Measurements from ENCODE around the gene TMEM35B.
"Not testable (repeated sequence)": the region's sequence is repeated elsewhere in the genome, so short reads cannot be mapped to it uniquely, and the experiment has no call there.

DNA sequence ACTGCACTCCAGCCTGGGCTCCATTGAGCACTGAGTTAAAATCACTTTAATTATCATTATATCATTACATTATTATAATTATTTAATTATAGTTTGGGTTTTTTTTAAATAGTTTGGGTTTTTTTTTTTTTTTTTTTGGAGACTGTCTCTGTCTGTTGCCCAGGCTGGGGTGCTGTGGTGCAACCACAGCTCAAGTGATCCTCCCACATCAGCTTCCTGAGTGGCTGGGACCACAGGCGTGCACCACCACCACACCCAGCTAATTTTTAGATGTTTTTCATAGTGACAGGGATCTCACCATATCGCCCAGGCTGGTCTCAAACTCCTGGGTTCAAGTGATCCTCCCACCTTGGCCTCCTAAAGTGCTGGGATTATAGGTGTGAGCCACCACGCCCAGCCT is 16.9 kb downstream of the TMEM35B start:
- not testable (repeated sequence) for TF ChIP-seq EZH2phosphoT487 (IDR thresholded peaks at IDR 0.05; ENCODE audit: borderline replicate concordance, low read length)
- TF ChIP-seq, protein P1, sequence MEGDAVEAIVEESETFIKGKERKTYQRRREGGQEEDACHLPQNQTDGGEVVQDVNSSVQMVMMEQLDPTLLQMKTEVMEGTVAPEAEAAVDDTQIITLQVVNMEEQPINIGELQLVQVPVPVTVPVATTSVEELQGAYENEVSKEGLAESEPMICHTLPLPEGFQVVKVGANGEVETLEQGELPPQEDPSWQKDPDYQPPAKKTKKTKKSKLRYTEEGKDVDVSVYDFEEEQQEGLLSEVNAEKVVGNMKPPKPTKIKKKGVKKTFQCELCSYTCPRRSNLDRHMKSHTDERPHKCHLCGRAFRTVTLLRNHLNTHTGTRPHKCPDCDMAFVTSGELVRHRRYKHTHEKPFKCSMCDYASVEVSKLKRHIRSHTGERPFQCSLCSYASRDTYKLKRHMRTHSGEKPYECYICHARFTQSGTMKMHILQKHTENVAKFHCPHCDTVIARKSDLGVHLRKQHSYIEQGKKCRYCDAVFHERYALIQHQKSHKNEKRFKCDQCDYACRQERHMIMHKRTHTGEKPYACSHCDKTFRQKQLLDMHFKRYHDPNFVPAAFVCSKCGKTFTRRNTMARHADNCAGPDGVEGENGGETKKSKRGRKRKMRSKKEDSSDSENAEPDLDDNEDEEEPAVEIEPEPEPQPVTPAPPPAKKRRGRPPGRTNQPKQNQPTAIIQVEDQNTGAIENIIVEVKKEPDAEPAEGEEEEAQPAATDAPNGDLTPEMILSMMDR (IDR thresholded peaks at IDR 0.05; ENCODE audit: low read depth, low read length, poor library complexity, severe bottlenecking) = not testable (repeated sequence)
